Progenitor cell of endocrine pancreas (in vitro differentiated cells): ENCODE results near the gene EML4. TPM values are rescaled to one million over a fixed set of nuclear protein-coding genes. Genes with fewer than 3 reads are reported as not detected.

Experiments used
- DNase-seq: peaks from one replicate; pipeline ENCODE4 v3.0.0; 2021; ENCODE audit warnings: low spot score; ENCODE audit not compliant: unreplicated experiment
- H3K27ac Mint-ChIP-seq: 2 replicates; pipeline ENCODE4 v1.8.0; 2021; ENCODE audit warnings: mild to moderate bottlenecking, moderate library complexity, mixed read lengths
- H3K27me3 Mint-ChIP-seq: 2 replicates; pipeline ENCODE4 v1.8.0; 2021; ENCODE audit warnings: mixed read lengths
- H3K36me3 Mint-ChIP-seq: 2 replicates; pipeline ENCODE4 v1.8.0; 2022; ENCODE audit warnings: mixed read lengths; ENCODE audit not compliant: insufficient read depth
- H3K4me1 Mint-ChIP-seq: 2 replicates; pipeline ENCODE4 v1.8.0; 2021; ENCODE audit warnings: low read depth, mixed read lengths
- H3K4me3 Mint-ChIP-seq: 2 replicates; pipeline ENCODE4 v1.8.0; 2021; ENCODE audit warnings: low read depth, mild to moderate bottlenecking, moderate library complexity, mixed read lengths
- H3K9me3 Mint-ChIP-seq: 2 replicates; pipeline ENCODE4 v1.8.0; 2021; ENCODE audit warnings: low read depth, mixed read lengths
- CTCF ChIP-seq: fragments of 200-600 bp; sonication (generic); IDR thresholded peaks from one replicate; pipeline ENCODE4 v1.5.0; 2021; ENCODE audit warnings: antibody characterized with exemption, mild to moderate bottlenecking; ENCODE audit not compliant: unreplicated experiment
- total RNA-seq: library from RNA; stranded (reverse); gene quantifications from 2 replicates; pipeline ENCODE4 v1.2.1, GENCODE V29; 2021

Gene EML4
- total RNA-seq, 1 donor from 2014 or later, result 75.7 TPM

- no peaks in the 10 kb centered on the region for H3K36me3 Mint-ChIP-seq
- H3K27me3 Mint-ChIP-seq, result no peaks in the 10 kb centered on the region
- no peaks in the 10 kb centered on the region for H3K9me3 Mint-ChIP-seq
- no peak for TF ChIP-seq CTCF
- no peak overlapping the region for H3K27ac Mint-ChIP-seq
- peaks cover 21% of the 10 kb centered on the region for H3K4me1 Mint-ChIP-seq
- no peak overlapping the region for H3K4me3 Mint-ChIP-seq
- DNase-seq, result no peak
These were observed 22.8 kb downstream of the EML4 start for GRCh38 chr2:42192010-42192373.

GRCh38 chr2:42192652-42193566 lies 23.8 kb downstream of the EML4 start:
- Mint-ChIP-seq H3K4me1 (peaks cover 20% of the 10 kb centered on the region), H3K27ac (no peak overlapping the region), H3K9me3 (no peaks in the 10 kb centered on the region), H3K4me3 (no peak overlapping the region), H3K36me3 (no peaks in the 10 kb centered on the region), H3K27me3 (no peaks in the 10 kb centered on the region)
- TF ChIP-seq CTCF, result no peak
- no peak for DNase-seq

- peaks cover 20% of the 10 kb centered on the region for H3K4me1 Mint-ChIP-seq
These were observed 24.6 kb downstream of the EML4 start for GRCh38 chr2:42193722-42194187.

GRCh38 chr2:42194428-42194827 lies 25.3 kb downstream of the EML4 start:
- no peaks in the 10 kb centered on the region for H3K36me3 Mint-ChIP-seq
- no peak overlapping the region for H3K4me3 Mint-ChIP-seq
- TF ChIP-seq CTCF, result no peak
- DNase-seq, result no peak
- H3K27ac Mint-ChIP-seq, result no peak overlapping the region
- H3K9me3 Mint-ChIP-seq, result peaks cover 3% of the 10 kb centered on the region
- H3K27me3 Mint-ChIP-seq, result no peaks in the 10 kb centered on the region
- H3K4me1 Mint-ChIP-seq, result peaks cover 20% of the 10 kb centered on the region

More at GRCh38 chr2:42193722-42194187, 24.6 kb downstream of the EML4 start:
- Mint-ChIP-seq H3K9me3 (peaks cover 3% of the 10 kb centered on the region), H3K27ac (no peak overlapping the region), H3K36me3 (no peaks in the 10 kb centered on the region), H3K27me3 (no peaks in the 10 kb centered on the region), H3K4me3 (no peak overlapping the region)
- DNase-seq, result no peak
- TF ChIP-seq CTCF, result no peak

GRCh38 chr2:42195559-42195958 lies 26.4 kb downstream of the EML4 start:
- Mint-ChIP-seq H3K36me3 (no peaks in the 10 kb centered on the region), H3K4me3 (no peak overlapping the region), H3K27ac (no peak overlapping the region), H3K9me3 (peaks cover 3% of the 10 kb centered on the region), H3K27me3 (no peaks in the 10 kb centered on the region), H3K4me1 (peaks cover 17% of the 10 kb centered on the region)
- no peak for DNase-seq
- TF ChIP-seq CTCF, result no peak
